ENCODE results near the gene ARHGAP31.
"Not testable (repeated sequence)": the region's sequence is repeated elsewhere in the genome, so short reads cannot be mapped to it uniquely, and the experiment has no call there.

Gene ARHGAP31, protein sequence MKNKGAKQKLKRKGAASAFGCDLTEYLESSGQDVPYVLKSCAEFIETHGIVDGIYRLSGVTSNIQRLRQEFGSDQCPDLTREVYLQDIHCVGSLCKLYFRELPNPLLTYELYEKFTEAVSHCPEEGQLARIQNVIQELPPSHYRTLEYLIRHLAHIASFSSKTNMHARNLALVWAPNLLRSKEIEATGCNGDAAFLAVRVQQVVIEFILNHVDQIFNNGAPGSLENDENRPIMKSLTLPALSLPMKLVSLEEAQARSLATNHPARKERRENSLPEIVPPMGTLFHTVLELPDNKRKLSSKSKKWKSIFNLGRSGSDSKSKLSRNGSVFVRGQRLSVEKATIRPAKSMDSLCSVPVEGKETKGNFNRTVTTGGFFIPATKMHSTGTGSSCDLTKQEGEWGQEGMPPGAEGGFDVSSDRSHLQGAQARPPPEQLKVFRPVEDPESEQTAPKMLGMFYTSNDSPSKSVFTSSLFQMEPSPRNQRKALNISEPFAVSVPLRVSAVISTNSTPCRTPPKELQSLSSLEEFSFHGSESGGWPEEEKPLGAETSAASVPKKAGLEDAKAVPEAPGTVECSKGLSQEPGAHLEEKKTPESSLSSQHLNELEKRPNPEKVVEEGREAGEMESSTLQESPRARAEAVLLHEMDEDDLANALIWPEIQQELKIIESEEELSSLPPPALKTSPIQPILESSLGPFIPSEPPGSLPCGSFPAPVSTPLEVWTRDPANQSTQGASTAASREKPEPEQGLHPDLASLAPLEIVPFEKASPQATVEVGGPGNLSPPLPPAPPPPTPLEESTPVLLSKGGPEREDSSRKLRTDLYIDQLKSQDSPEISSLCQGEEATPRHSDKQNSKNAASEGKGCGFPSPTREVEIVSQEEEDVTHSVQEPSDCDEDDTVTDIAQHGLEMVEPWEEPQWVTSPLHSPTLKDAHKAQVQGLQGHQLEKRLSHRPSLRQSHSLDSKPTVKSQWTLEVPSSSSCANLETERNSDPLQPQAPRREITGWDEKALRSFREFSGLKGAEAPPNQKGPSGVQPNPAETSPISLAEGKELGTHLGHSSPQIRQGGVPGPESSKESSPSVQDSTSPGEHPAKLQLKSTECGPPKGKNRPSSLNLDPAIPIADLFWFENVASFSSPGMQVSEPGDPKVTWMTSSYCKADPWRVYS (N-terminal part only)

DNA sequence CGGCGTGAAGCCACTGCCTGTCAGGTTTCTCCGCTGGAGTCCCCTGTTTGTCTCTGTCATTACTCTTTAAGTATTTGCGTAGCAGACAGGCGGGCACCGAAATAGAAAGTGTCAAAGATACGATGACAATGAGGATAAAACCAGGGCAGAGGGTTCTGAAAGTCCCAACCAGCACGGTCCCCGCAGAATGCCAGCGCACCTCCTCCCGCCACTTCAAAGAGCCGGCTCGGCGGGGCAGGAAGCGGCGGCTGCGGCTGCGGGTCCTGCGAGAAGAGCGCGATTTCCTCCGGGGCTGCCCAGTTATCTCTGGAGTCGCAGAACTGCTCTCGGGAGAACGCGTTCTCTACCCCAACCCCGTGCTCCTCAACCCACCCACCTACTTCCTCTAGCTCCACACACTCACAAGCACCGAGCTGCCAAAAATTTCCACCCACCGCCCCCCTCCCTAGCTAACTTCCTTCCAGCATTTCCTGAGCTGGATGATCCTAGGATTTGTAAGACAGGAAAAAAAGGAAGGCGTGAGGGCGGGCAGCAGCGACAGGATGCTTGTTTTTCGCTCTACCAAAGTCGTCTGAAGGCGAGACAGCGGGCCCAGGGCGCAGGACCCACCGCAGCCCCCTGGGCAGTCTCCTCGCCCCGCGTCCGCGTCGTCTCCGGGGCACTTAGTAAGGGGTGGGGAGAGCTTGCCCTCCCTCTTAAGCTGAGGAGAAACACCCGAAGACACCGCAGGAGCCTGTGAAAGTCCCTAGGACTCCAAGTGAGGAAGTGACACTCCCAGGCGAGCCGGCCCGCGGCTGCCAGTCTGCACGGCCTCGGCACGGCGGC lies at the start of gene ARHGAP31:
TSS of gene ARHGAP31 (plus strand) at position 513 of the 825 bp plus-strand sequence. CDS start 522 bp downstream, outside the sequence.
- peak; percentile 66 for DNase-seq (ENCODE audit: low read depth)

DNA sequence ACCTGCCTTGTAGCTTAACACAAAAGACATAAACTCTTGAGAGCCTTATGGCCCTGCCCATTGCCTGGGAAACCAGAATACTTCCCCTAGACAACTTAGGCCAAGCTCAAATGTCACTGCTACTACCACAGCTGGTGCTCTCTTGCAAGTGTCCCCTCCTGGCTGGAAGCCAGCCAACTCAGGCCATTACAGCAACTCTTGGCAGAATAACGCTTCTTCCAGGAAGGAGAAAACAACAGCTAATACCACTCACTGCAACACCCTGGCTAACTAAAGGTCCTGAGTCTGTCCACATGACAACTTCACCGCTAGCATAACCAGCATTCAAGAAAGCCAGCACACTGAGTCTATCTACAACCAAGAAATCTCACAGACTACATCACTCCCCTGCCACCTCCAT lies 48.4 kb upstream of the ARHGAP31 start:
- DNase-seq (ENCODE audit: low read depth) = no peak

DNA sequence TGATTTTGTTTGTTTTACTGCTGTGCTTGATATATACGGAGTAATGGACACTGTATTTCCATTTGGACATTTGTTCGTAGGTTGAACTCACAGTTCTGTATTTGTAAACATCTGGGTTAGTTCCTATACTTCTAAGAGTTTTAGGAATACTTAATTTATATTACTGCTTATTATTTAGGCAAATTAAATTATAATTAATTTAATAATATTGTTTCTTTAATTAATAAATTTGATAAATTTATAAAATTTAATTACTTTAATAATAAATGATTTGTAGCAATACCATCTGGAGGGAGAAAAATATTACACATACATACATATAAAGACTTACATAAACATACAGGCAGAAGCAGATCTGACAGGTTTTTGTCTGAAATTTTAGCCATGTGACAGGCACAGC lies 39.0 kb upstream of the ARHGAP31 start:
- no peak for DNase-seq (ENCODE audit: low read depth)

DNA sequence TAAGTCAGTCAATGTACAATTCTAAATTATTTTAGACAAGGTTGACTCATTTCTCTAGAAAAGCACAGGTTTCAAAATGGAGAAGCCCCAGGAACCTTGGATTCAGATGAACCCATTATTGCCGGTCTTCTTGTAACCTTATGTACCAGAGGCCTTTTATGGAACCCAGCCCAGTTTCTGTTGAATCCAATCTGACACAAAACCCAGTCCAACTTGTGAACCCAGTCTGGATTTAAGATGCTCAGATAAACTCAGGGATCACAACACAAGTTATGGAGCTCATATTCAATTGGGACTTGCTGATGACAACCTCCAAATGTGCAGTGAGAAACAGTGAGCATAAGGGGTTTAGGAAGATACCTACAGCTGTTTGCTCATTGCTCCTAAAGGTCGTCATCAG lies 37.1 kb upstream of the ARHGAP31 start:
- no peak for DNase-seq (ENCODE audit: low read depth)

DNA sequence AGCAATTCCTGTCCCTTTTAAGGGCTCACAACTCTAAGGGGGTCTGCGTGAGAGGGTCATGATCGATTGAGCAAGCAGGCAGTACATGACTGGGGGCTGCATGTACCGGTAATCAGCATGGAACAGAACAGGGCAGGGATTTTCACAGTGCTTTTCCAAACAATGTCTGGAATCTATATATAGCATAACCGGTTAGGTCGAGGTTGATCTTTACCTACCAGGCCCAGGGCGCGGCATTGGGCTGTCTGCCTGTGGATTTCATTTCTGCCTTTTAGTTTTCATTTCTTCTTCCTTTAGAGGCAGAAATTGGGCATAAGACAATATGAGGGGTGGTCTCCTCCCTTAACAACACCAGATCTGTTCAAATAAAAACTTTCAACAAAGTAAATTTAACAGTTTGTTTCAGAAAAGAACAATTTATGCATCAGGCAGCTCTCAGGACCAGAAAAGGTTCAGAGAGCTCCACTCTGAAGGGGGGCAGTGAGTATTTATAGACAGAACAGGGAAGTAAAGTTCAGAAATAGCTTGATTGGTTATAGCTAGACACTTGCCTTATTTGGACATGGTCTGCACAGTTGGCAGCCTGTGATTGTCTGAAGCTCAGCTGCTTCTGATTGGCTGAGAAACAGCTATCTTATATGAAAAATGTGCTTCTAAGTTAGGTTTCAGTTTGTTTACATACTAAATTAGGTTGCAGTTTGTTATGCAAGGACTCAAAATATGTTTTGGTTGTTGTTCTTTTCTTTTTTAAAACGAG lies 36.4 kb upstream of the ARHGAP31 start:
- no peak for DNase-seq (ENCODE audit: low read depth)

DNA sequence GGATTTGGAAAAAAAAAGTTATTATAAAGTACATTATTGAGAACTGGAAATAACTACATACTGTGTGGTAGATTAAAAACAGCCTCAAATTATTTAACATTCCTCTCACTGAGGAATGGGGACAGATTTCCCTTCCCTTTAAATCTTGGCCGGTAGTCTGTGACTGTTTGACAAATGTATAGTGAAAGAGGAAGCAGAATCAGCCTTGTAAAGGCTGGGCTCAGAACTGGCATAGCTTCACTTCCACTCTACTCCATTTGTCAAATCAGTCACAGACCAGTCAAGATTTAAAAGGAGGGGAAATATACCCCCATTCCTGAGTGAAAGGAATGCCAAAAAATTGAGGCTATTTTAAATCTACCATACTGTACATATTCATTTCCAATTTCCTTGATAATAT lies 35.3 kb upstream of the ARHGAP31 start:
- no peak for DNase-seq (ENCODE audit: low read depth)

DNA sequence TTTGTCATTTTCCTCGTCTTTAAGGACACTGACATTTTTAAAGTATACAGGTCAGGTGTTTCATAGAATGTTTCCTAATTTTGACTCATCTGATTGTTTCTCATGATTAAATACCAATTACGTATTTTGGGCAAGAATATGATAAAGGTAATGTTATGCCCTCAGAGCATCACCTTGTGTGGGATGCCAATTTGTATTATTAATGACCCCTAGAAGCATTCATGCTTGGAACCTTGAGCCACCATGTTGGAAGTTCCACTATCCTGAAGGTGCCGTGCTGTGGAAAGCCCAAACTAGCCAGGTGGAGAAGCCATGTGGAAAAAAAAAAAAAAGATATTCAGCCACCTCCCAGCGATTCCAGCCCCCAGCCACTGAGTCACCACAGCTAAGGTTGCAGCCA lies 34.4 kb upstream of the ARHGAP31 start:
- no peak for DNase-seq (ENCODE audit: low read depth)

DNA sequence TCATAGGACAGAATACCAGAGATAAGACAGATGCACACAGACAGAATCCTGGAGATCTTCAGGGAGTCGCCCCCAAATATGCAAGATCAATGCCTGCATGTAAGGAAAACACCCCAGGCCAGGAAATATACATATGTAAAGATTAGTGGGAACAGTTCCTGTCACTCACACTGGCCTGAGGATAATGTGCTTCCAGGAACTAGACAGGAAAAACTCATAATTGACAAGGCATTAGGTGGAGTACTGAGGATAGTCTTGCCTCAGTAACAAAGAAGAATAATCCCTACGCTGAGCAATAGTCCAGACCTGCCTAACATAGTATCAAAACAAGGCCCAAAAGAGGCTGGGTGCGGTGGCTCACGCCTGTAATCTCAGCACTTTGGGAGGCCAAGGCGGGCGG lies 33.1 kb upstream of the ARHGAP31 start:
- DNase-seq (ENCODE audit: low read depth) = no peak

DNA sequence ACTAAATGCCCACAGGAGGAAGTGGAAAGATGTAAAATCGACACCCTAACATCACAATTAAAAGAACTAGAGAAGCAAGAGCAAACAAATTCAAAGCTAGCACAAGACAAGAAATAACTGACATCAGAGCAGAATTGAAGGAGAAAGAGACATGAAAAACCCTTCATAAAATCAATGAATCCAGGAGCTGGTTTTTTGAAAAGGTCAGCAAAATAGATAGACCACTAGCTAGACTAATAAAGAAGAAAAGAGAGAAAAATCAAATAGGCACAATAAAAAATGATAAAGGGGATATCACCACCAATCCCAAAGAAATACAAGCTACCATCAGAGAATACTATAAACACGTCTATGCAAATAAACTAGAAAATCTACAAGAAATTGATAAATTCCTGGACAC lies 24.0 kb upstream of the ARHGAP31 start:
- DNase-seq (ENCODE audit: low read depth) = not testable (repeated sequence)

DNA sequence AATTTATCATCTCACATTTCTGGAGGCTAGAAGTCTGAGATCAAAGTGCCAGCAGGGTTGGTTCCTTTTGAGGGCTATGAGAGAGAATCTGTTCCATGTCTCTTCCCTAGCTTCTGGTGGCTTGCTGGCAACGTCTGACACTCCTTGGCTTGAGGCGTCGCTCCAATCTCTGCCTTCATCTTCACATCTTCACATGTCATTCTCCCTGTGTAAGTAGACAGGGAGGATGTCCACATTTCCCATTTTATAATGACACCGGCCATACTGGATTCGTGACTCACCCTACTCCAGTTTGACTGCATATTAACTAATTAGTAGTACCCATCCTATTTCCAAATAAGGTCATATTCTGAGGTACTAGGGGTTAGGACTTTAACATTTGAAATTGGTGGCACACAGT lies 17.5 kb upstream of the ARHGAP31 start:
- no peak for DNase-seq (ENCODE audit: low read depth)

DNA sequence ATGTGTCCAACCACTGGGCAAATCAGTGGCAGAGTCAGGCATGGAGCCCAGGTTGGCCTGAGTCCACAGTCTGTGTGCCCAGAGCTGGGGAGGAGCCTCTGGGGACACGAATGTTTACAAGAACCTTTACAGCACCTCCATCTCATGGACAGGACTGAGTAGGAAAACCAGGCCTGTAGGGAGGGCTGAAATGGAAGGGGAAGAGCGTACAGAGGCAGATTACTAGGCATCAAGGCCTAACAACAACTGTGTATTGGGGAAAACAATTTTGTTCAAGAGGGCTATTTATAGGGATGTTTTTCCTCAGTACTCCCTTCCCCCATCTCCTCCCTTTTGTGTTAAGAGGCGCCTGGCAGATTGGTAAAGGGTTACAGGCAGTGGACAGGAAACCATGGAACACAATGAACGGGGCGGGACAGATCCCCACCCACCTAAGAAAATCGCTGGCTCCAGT lies 15.1 kb upstream of the ARHGAP31 start:
- no peak for DNase-seq (ENCODE audit: low read depth)

DNA sequence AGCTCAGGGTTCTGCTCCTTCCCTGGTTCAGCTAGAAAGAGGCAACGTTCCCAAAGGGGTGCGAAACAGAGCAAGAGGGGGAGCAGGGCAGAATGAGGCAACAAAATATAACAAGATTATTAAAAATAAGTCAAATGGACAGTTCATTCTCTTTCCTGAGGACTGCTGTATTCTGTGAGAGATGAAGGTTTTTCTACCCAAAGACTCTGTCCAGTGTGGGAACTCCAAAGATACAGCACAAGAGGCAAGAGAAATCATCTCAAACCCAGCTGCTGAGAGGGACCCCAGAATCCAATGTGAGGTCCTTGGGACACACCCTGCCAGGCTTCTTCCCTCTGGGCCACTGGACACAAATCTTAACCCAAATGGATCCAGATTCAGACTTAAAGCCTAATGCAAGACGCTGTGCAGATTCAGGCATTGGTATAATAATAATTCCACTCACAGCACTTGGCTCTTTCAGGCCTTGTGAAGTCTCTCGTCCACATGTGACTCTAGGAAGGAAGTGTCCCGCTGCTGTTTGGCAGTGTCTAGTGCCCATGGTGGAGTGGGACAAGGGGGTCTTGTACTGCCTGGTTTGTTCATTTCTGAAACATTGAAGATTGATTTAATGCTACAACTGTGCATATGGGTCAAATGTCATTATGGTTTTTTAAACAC lies 14.5 kb upstream of the ARHGAP31 start:
- DNase-seq (ENCODE audit: low read depth) = no peak

DNA sequence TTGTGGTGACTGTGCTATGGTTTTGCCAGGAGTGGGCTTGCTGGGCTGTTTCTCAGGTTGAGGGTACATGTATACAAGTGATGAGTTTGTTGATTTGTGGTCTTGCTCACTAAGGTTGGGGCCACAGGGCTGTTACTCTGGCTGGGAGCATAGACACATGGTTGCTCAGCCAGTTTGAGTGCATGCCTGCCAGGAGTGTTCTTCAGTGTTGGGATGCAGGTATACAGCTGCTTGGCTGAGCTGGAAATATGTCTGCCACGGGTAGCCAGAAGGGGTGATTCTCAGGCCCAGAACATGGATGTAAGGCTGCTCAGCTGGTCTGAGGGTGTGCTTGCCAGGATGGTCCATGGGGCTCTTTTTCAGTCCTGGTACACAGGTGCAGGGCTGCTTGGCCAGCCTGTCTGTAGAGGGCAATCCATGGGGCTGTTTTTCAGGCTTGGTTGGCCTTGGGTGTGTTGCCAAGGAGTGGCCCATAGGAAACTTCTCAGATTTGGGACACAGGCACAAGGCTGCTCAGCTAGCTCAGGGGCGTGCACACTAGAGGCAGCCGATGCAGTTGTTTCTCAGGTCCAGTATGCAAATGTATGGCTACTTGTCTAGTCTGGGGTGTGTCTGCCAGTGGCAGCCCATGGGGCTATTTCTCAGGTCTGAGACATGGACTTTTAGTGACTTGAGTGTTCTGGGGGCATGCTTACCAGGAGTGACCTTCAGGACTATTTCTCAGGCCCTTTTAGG lies 5.3 kb upstream of the ARHGAP31 start:
- no peak for DNase-seq (ENCODE audit: low read depth)

DNA sequence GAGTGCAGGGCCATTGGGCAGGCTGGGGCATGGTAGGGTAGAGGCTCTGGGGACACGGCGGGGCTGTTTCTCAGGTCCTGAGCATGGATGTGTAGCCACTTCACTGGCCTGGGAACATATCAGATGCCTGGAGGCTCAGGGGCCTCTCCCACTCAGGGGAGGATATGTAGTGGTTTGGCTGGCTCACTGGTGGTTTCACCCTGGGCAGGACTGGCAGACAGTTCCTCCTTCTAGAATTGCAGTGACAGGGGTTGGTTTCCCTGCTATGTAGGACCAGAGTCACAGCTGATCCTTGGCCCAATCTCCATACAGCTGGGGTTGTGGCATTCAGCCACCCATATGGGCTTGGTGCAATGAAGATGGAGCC lies 4.8 kb upstream of the ARHGAP31 start:
- no peak for DNase-seq (ENCODE audit: low read depth)

DNA sequence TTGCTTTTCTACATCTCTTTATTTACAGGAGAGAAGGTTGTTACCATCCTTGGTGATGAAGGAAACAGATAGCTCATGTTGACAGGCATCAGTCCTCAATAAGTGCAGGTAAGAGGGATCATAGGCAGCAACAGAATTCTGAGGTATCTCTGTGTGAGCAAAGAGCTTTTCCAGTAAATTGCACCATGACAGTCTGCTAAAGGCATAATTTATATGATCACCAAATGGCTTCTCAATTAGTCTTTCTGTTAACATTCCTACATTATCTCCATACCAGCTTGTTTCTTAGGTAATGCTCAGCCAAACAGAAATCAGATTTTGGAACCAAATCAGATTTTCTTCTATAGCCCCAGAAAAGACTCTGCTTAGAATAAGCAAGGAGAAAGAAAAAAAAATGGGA lies 3.6 kb upstream of the ARHGAP31 start:
- no peak for DNase-seq (ENCODE audit: low read depth)

DNA sequence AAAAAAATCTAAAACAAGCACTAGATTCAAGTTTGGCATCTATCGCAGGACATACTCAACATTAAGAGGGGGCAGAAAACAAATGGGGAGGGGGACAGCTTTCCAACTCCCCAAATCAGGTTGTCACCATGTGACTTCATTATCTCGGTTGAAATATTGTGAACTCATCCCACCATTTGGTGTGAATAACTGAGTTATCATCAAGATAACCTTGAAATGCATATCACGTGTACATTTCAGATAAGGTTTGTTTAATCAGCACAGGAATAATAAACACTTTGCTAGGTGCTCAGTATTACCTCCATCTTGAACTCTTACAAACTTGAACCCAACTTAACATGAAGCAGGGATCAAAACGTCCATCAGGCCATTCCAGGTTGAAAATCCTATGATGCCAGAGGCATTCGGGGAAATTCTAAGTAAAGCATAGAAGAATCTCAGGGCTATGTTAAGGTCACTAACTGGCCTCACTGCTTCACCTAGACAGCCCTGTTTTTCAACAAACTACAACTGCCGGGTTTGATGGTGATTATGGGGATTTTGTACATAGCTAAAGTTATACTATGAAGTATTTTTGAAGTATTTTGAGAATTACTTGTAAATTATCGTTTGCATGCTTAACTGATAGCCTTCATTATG lies 3.0 kb upstream of the ARHGAP31 start:
- DNase-seq (ENCODE audit: low read depth) = no peak

DNA sequence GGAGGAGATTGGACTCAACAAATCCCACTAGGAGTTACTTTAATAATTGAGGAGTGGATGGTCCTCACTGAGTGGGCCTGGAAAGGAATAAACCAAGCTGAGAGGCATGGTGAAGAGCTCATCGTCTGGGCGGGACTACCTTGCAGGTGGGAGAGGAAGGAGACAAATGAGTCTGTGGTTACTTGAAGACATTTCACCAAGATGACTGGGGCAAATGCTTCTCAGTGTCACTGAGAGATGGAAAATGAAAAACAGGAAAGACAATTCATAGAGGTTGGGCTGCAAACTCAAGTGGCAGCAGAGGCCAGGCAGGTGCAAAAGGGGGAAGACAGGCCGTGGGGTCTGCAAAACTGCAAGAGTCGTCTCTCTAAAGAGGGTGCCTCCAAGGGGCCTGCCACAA lies 1.5 kb upstream of the ARHGAP31 start:
- no peak for DNase-seq (ENCODE audit: low read depth)

DNA sequence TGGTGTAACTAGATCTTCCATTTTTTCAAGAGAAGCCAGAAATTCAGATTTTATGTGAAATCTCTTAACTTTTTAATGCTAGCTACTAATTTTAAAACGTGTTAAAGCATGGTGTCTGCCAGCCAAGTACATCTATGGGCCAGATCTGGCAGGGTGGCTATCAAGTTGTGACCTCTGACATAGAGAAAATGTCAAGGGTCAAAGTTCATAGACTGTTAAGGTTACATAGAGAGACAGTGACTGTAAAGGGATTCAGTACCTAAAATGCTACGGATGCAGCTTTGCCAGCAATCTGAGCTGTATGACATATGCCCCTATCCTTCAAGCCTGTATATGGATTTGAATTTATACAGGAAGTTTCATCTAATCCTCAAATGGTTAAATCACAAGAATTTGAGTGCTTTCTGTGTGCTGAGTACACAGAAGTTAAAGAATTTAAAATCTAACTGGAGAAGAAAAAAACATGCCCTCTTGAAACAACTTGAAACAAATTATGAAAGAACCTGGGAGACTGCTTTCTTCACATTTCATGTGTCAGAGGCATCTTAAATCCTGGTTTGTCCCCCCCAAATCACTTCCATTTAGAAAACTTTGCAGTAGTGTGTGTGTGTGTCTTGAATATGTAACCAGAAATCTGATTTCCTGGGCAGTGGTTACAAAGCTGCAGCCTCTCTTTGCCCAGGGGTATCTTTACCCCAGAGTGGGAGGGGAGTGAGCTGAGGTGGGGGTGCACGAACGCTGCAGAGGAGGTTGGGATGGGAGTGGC lies 895 bp upstream of the ARHGAP31 start:
- DNase-seq (ENCODE audit: low read depth) = no peak

Measured in stimulated activated CD8-positive, alpha-beta memory T cell treated with anti-CD3 and anti-CD28 coated beads, Interleukin-7, amount 100 ng/mL, for 24 hours (primary cell).